Muscle of back (tissue), 10 donors: Measurements from ENCODE around the gene GOLGA7B. TPM values are rescaled to one million over a fixed set of nuclear protein-coding genes. Genes with fewer than 3 reads are reported as not detected.

Experiments used
- polyA plus RNA-seq, 10 donors: library from polyadenylated mRNA; unstranded; fragments of 120-200 nt; gene quantifications; one replicate each; pipeline ENCODE4 v1.2.1, GENCODE V29; 2013; ENCODE audit not compliant: insufficient read length in 10 of 10

GOLGA7B gene
- polyA plus RNA-seq, 10 donors: 0.08 to 0.50 (median 0.16) TPM

Other genes with a start within 250 kb of the GOLGA7B start
- 1 to 10 TPM; 3.7 to 7.6 (median 5.1) TPM for gene MORN4, start 216.3 kb upstream of the GOLGA7B start, polyA plus RNA-seq
- 10 to 100 TPM in 2 of 10 donors, 1 to 10 TPM in 8; 8.8 to 12.2 (median 9.3) TPM for gene PI4K2A, start 209.2 kb upstream of the GOLGA7B start, polyA plus RNA-seq
- gene AVPI1, start 162.6 kb upstream of the GOLGA7B start, polyA plus RNA-seq: 1 to 10 TPM; 3.5 to 6.1 (median 4.7) TPM
- gene MARVELD1, start 136.1 kb upstream of the GOLGA7B start, polyA plus RNA-seq: 10 to 100 TPM; 35.2 to 86.5 (median 57.1) TPM
- 10 to 100 TPM in 7 of 10 donors, 1 to 10 TPM in 3; 8.6 to 19.1 (median 11.2) TPM for gene ZFYVE27, start 112.7 kb upstream of the GOLGA7B start, polyA plus RNA-seq
- 1 to 10 TPM; 1.2 to 2.2 (median 1.4) TPM for gene SFRP5, start 77.8 kb upstream of the GOLGA7B start, polyA plus RNA-seq
- 1 to 10 TPM in 3 of 10 donors, under 1 TPM in 7; 0.37 to 1.3 (median 0.80) TPM for gene CRTAC1, start 180.8 kb downstream of the GOLGA7B start, polyA plus RNA-seq